ENCODE results near the gene DYNLRB1.

Gene DYNLRB1

GRCh38 chr20:34561661-34562060 is 45.4 kb downstream of the DYNLRB1 start:
- Histone ChIP-seq H3K4me3 (no peak overlapping the region), H3K36me3 (peaks cover 0 to 11% (median 0%) of the 10 kb centered on the region in 3 donors), H3K27ac (no peak overlapping the region), H3K9me3 (no peaks in the 10 kb centered on the region), H3K4me1 (peaks cover 0 to 16% (median 8%) of the 10 kb centered on the region in 4 donors), H3K27me3 (no peaks in the 10 kb centered on the region)
- no peak for TF ChIP-seq CTCF (IDR thresholded peaks at IDR 0.05)
- DNase-seq: no peak
- intact Hi-C loops (cut with DNase I; ENCODE audit: low total_unique reads): no loop called here

GRCh38 chr20:34562641-34563040 is 46.4 kb downstream of the DYNLRB1 start:
- DNase-seq: no peak
- peaks cover 0 to 20% (median 0%) of the 10 kb centered on the region in 3 donors for H3K36me3 ChIP-seq
- H3K27me3 ChIP-seq: no peaks in the 10 kb centered on the region
- TF ChIP-seq CTCF (IDR thresholded peaks at IDR 0.05): peak in 1 of 2 experiments; percentile 25
- intact Hi-C loops (cut with DNase I; ENCODE audit: low total_unique reads): no loop called here
- H3K4me3 ChIP-seq: no peak overlapping the region
- H3K4me1 ChIP-seq: peaks cover 0 to 14% (median 6%) of the 10 kb centered on the region in 4 donors
- H3K27ac ChIP-seq: no peak overlapping the region
- no peaks in the 10 kb centered on the region for H3K9me3 ChIP-seq

GRCh38 chr20:34564833-34565232 is 48.6 kb downstream of the DYNLRB1 start:
- Histone ChIP-seq H3K9me3 (no peaks in the 10 kb centered on the region), H3K27me3 (no peaks in the 10 kb centered on the region), H3K27ac (no peak overlapping the region), H3K4me3 (no peak overlapping the region), H3K36me3 (peaks cover 0 to 22% (median 0%) of the 10 kb centered on the region in 3 donors), H3K4me1 (no peaks in the 10 kb centered on the region)
- intact Hi-C loops (cut with DNase I; ENCODE audit: low total_unique reads): no loop called here
- DNase-seq: no peak
- no peak for TF ChIP-seq CTCF (IDR thresholded peaks at IDR 0.05)

GRCh38 chr20:34566978-34567891 is 51.0 kb downstream of the DYNLRB1 start:
- no peak overlapping the region for H3K27ac ChIP-seq
- H3K36me3 ChIP-seq: peaks cover 4 to 38% (median 7%) of the 10 kb centered on the region in 3 donors
- no peaks in the 10 kb centered on the region for H3K9me3 ChIP-seq
- no peak overlapping the region for H3K4me3 ChIP-seq
- no peak for DNase-seq
- H3K4me1 ChIP-seq: no peaks in the 10 kb centered on the region
- intact Hi-C loops (cut with DNase I; ENCODE audit: low total_unique reads): no loop called here
- TF ChIP-seq CTCF (IDR thresholded peaks at IDR 0.05): no peak
- H3K27me3 ChIP-seq: no peaks in the 10 kb centered on the region

GRCh38 chr20:34567892-34568865 is 52.0 kb downstream of the DYNLRB1 start:
- Histone ChIP-seq H3K4me3 (no peak overlapping the region), H3K27me3 (no peaks in the 10 kb centered on the region), H3K36me3 (peaks cover 4 to 47% (median 9%) of the 10 kb centered on the region in 3 donors), H3K9me3 (no peaks in the 10 kb centered on the region), H3K4me1 (no peaks in the 10 kb centered on the region), H3K27ac (no peak overlapping the region)
- TF ChIP-seq CTCF (IDR thresholded peaks at IDR 0.05): no peak
- intact Hi-C loops (cut with DNase I; ENCODE audit: low total_unique reads): no loop called here
- peak in 1 of 2 donors; percentile 31 for DNase-seq
